IPS-NIHi11 (cell line): ENCODE measurements around the gene KCNT2.
"Not testable (repeated sequence)": the region's sequence is repeated elsewhere in the genome, so short reads cannot be mapped to it uniquely, and the experiment has no call there.

ENCODE experiments used
- DNase-seq: peaks from one replicate; pipeline ENCODE4 v3.0.0; 2012; ENCODE audit warnings: mixed read lengths, low spot score

Gene KCNT2

DNA sequence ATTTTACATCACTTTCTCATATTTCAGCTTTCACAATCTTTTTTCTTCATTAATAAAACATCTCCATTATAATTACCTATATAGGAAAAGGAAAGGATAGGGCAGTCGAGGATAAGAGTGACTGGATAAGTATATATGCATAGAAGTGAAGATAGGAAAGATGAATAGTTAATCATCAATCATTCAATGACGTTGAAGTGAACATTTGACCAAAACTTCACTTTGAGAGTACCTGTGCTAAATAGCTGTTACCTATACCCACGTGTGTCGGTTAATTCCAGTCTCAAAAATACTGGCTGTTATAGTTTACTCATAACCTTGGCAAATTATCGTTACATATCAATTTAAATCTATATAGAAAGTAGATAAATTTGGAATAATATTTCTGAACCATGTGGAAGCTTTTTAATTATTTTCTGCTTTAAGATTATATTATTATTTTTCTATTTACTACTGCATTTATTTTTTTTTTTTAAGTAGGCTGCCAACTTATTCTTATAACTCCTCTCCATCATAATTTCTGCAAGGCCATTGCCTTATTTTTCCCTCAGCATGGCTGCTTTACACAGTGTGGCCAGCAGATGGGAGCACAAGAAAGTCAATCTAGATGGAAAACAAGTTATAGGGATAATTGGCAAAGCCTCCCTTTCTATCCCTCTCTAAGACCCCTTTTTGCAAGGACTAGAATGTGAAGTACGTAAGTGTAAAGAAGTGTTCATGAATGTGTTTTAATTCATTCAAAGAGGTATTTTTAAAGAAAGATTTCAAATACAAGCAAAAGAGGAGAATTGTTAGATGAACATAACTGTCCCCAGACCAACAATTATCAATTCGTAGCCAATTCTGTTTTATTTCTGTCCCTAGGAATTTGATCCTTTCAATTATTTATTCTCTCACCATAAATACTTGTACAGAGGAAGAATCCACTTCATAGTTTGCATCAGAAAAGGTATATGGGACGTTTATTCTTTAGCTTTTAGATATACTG is 290.4 kb downstream of the KCNT2 start:
- peak; percentile 28 for DNase-seq

- peak; percentile 5 for DNase-seq
These were observed 295.5 kb downstream of the KCNT2 start for GRCh38 chr1:196312739-196313138.

- DNase-seq: no peak
These were observed 298.9 kb downstream of the KCNT2 start for GRCh38 chr1:196309386-196309785.

DNA sequence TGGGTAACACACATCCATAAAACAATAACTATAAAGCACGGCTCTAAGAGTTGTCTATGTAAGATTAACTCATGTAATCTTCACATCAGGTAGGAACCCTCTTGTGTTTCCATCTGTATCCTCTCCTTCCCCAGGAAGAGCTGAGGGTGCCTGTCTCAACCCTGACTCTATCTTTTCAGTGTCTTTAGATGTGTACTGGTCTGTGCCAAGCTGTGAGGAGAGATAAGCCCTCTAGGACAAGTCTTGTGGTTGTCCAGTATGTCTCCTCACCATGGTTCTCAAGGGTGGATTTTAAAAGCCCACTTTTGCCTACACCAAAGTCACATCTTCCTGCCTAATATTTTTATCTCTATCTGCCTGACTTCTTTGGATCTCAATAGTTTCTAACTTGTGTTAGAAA is 300.1 kb downstream of the KCNT2 start:
- DNase-seq: no peak

DNA sequence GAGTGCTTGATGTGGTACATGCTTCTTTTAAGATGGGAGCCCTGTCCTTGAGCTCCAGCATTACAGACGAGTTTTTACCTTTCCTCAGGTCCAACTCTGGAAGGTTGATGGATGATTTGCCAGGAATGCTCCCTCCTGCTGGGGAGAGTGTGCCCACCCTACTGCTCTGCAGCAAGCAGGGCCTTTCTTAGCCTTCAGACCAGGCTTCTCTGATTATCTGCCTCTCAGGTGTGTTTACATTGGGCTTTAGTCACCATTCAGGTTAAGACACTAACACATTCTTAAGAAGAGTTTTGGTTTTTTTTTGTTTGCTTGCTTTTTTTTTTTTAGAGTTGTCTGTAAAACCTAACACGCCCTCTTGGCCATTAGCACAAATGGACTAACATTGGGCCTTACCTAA is 301.8 kb downstream of the KCNT2 start:
- peak; percentile 8 for DNase-seq

GRCh38 chr1:196305216-196305615 is 303.0 kb downstream of the KCNT2 start:
- DNase-seq: no peak

DNA sequence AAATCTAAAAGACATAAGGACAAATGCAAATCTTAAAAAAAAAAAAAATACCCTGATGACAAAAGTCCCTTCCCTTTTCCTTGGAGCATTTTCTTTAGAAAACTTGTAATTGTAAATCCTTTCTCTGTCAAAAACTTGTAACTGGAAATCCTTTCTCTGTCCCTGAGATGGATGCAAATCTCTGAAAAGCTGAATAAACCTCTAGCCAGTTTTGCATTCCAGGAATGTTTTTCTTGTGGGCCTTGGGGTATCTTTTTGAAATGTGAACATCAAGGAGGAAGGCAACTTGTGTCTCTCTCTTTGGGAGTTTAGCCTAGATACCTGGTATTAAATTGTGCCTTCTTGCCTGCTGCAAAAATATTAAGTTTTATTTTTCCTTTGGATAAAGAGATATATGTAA is 305.3 kb downstream of the KCNT2 start:
- DNase-seq: no peak

- no peak for DNase-seq
These were observed 305.8 kb downstream of the KCNT2 start for GRCh38 chr1:196302420-196302819.

- no peak for DNase-seq
These were observed 312.5 kb downstream of the KCNT2 start for GRCh38 chr1:196295766-196296165.

- DNase-seq: no peak
These were observed 329.4 kb downstream of the KCNT2 start for GRCh38 chr1:196278816-196279215.

DNA sequence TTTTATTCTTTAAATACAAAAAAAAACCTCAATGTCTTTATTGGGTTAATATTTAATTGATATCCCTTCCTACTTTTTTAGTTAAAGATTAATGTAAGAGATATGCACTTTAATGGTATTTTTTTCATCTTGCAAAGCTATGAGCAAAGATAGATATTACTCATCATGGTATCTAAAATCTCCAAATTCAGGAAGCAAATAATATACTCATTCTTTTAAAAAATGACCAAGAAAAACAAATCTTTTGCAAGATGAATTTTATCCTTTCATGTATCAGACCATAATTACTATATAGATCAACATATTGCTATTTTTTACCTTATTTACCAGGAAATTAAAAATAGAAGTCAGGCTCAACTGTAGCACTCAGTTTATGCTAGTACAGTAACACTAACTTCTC is 330.4 kb downstream of the KCNT2 start:
- no peak for DNase-seq

GRCh38 chr1:196271212-196271947 is 336.9 kb downstream of the KCNT2 start:
- DNase-seq: no peak

- DNase-seq: not testable (repeated sequence)
These were observed 345.2 kb downstream of the KCNT2 start for GRCh38 chr1:196263086-196263485.

DNA sequence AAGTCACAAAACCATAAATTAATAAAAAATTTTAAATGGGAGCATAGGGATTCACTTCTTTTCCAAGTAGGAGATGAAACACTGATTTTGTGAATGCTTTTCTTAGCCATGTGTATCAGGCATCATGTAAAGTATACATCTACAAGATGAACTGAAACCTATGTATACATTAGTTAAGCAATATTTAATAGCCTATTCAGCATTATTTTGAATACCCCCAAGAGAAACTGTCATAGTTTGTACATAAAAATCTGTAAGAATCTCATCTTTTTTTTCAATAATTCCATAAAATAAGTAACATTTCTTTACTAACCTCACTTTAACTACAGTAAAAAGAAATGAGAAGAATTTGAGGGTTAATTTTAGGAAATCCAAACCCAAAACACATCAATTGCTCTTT is 348.0 kb downstream of the KCNT2 start:
- DNase-seq: no peak

DNA sequence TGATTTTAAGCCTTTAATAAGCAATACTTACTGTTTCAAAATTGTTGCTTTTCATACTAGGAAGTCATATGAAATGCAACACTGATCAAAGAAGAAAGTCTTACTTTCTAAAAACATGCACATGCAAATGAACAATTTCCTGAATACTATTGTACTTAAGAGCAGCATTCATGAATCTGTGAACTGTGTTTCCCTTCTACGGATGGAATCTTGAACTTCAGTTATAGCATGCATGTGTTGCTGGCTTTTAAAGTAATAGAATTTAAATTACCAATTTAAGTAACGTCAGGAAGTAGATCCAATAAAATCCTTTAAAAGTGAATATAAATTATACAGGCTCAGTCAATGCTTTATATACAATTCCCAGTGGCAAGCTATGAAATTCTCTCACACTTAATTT is 348.9 kb downstream of the KCNT2 start:
- DNase-seq: no peak

DNA sequence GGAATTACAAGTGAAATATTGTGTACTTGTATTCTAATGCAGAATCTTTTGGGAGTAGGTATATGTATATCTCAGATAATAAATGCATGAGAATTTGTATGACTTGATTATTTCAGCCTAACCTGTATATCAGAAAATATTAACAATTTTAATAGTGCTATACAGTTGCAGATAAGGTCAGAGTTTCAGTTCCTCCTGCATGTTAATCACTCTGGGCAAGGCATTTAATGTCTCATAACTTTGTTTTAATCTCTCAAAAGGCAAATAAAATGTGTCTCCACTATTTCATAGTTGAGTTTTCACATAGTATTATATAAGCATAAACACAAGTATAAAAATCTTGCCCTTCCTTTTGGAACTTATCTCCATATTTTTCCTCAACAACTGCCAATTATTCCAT is 352.5 kb downstream of the KCNT2 start:
- DNase-seq: no peak

GRCh38 chr1:196229546-196229945 is 378.7 kb downstream of the KCNT2 start:
- DNase-seq: no peak

DNA sequence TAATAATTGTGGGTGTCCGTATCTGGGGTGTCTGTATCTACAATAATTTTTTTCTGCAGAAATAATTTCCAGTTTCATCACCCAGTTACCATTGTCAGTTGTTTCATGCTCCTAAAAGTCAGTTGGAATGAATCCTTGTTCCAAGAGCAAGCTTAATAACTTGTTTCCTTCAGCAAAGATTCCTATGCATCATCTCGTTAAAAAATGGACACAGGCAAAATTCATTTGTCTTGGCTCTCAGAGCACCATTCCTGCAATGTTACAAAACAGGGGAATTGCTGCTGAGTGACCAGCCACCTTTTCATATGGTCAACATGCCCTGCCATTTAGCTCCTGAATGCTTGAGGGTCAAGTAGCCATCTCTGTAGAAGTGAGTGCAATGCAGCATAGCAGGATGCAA is 393.4 kb downstream of the KCNT2 start:
- DNase-seq: no peak

- no peak for DNase-seq
These were observed 398.3 kb downstream of the KCNT2 start for GRCh38 chr1:196209983-196210382.

- no peak for DNase-seq
These were observed 399.0 kb downstream of the KCNT2 start for GRCh38 chr1:196209265-196209664.

GRCh38 chr1:196207612-196208217 is 400.5 kb downstream of the KCNT2 start:
- DNase-seq: no peak

- DNase-seq: no peak
These were observed 402.4 kb downstream of the KCNT2 start for GRCh38 chr1:196205882-196206281.

DNA sequence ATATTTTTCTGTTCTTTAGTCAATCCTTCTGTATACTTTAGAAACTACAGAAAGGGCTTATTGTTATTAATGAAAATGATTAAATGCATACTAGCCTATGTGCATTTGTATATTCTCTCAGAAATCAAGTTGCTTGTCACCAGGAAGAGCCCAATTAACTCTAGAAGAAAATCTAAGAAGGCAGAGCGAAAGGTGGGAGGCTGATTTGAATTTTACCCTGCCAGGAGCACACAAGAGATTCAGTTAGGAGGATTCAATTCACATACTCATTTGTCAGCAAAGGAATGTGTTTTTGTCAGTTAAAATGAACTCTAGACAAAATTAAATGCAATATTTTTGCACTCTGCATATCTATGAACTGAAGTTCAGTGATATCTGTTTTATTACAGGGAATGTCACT is 411.8 kb downstream of the KCNT2 start:
- DNase-seq: no peak
